OCI-LY7 (cell line): ENCODE data around the gene ZNF648.

ENCODE experiments used
- CTCF ChIP-seq: fragments of 200-600 bp; sonication (generic); conservative IDR thresholded peaks from 2 replicates; pipeline ENCODE4 v1.5.1; 2014; ENCODE audit warnings: mild to moderate bottlenecking, antibody characterized with exemption, low read length, moderate library complexity, mixed read lengths
- EZH2phosphoT487 ChIP-seq: fragments of 200-600 bp; sonication (generic); IDR thresholded peaks from 2 replicates; pipeline ENCODE4 v1.6.1; 2018; ENCODE audit warnings: low read depth, borderline replicate concordance, mild to moderate bottlenecking, mixed run types, antibody characterized with exemption, low read length, moderate library complexity, mixed read lengths

GRCh38 chr1:182091083-182091482 is 29.6 kb upstream of the ZNF648 start:
- no peak for TF ChIP-seq EZH2phosphoT487
- no peak for TF ChIP-seq CTCF
